Keratinocyte (primary cell): ENCODE results near the gene AFDN.

Experiments used
- CTCF ChIP-seq, 3 experiments: IDR thresholded peaks in 1 of 3; conservative IDR thresholded peaks in 1 of 3; optimal IDR thresholded peaks in 1 of 3; 2 replicates in 2 of 3; 3 replicates in 1 of 3; pipeline versions ENCODE3 to v1.5.1; 2011; ENCODE audit warnings: low read length in 3 of 3, mild to moderate bottlenecking in 3 of 3, moderate library complexity in 2 of 3, control low read depth in 1 of 3, inconsistent platforms in 1 of 3; ENCODE audit not compliant: insufficient read depth in 2 of 3; ENCODE audit errors: extremely low read depth in 1 of 3
- EZH2 ChIP-seq: IDR thresholded peaks from one replicate; pipeline ENCODE4 v1.6.1; 2012; ENCODE audit warnings: inconsistent platforms, mild to moderate bottlenecking, low read length, moderate library complexity

- TF ChIP-seq CTCF (optimal IDR thresholded peaks at IDR 0.05 in 1 of 3, IDR thresholded peaks at IDR 0.05 in 1 of 3, conservative IDR thresholded peaks at IDR 0.05 in 1 of 3; ENCODE audit: extremely low read depth in 1 of 3, insufficient read depth in 2 of 3, low read length in 3 of 3) = no peak
- TF ChIP-seq EZH2 = no peak
Observed at GRCh38 chr6:167948716-167949115, 122.0 kb downstream of the AFDN start.
